GM19324 (cell line): Measurements from ENCODE around the gene MRPL14.

Source experiments
- ATAC-seq: cut with Tn5 transposase; IDR thresholded peaks from one replicate; pipeline ENCODE4 v1.9.1; 2021; ENCODE audit warnings: mild to moderate bottlenecking, moderate library complexity; ENCODE audit not compliant: unreplicated experiment, low FRiP score

MRPL14 gene

DNA sequence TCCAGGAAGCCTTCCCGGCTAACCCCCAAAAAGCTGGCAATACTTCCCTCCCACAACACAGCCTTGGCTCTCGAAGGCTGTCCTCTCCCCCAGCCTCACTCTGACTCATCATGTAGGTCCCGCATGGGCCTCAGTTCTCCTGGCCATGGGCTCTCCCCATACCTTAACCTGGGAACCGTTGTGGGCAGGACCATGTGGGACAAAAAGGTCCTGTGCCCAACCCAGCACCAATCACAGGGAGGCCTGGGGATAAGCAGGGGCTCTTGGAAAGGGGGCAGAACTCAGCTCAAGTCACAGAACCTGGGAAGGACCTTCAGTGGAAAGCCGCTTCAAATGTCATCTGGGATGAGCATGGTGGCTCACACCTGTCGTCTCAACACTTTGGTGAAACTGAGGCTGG, 45.5 kb downstream of the MRPL14 start:
- no peak for ATAC-seq

DNA sequence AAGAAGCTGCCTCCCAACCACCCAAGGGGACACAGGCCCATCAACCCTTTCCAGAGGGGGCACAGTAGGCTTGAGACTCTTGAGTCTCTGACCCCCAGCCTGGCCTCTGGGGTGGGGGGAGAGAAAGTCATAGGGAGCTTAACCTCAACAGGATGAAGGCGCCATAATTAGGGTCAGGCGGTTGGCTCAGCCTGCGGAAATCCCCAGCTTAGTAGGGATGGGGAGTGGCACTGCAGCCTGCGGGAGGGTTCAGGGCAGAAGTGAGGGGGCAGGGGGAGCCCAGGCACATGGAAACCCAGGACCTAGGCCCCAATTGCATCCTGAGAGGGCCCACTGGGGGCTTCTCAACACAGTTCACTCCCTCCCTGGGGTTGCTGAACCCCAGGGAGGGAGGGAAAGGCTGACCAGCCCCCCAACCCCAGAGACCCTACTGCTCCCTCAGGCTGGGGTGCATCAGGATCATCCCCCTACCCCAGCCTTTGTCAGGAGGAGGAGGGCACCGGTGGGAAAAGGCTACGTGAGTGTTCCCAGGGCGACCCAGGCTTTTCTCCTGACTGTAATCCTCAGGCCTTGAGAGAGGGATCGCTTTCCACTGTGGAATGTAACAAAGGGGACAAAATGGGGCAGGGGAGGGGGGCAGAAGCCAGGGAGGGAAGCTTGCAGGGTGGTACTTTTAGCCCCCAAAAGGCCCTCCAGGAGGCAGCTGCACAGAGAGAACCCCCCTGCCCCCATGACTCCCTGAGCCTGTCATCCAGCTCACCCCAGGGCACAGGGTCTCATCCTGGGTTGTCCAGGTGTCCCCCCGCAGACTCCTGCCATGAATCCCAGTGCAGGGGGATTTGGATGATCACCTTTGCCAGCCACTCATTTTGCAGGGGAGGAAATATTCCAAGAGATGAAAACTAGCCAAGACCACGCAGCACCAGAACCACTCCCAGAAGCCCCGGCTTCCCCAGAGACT, 46.4 kb downstream of the MRPL14 start:
- ATAC-seq, result no peak

DNA sequence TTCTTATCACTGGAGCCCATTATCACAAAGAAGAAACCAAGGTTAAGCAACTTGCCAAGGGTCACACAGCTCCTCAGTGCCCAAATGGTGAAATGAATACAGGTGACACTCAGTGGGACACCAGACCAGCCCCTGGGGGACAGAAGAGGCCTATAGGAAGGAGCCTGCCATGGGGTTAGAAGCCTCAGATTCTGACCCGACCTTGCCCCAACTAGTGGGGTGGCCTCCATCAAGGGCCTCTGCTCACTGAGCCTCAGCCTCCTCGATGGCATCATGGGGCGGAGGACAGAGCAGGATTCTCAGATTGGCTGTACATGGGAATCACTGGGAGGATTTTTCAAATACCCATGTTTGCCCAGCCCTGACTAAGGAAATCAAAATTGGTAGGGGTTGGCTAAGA, 47.6 kb downstream of the MRPL14 start:
- no peak for ATAC-seq

DNA sequence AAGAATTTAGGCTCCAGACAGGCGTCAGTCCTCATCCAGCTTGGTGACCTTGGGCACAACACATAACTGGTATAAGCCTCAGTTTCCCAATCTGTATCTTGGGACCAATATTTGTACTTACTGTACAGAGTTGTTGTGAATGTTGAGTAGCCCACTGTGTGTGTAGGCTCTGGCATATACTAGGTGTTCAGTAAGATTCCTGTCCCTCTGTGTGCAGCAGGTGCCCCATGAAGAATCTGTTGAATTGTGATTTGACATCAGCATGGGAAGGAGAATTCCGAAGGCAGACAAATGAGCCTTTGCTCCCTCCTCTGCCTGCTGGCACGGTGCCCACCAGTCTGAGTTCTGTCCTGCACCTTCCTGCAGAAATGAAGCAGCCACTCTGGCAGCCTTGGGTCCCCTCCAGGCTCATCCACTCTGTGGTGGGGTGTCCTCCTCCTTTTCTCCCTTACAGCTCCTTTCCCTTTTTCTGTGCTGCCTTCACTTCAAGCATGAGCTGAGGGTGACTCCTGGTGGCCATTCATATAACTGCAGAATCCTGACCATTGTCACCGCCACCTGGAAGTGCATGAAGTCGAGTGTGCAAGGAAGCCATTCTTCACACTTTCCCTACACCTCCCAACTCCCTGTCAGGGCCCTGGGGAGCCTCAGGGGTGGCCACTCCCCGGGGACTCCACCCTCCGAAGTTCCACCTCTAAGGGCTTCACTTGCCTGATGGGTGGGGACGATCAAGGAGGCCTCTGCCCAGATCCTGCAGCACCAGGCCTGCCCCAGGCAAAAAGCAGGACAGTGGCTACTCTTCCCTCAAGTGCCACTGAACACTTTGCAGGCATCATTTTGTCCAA, 48.2 kb downstream of the MRPL14 start:
- no peak for ATAC-seq

DNA sequence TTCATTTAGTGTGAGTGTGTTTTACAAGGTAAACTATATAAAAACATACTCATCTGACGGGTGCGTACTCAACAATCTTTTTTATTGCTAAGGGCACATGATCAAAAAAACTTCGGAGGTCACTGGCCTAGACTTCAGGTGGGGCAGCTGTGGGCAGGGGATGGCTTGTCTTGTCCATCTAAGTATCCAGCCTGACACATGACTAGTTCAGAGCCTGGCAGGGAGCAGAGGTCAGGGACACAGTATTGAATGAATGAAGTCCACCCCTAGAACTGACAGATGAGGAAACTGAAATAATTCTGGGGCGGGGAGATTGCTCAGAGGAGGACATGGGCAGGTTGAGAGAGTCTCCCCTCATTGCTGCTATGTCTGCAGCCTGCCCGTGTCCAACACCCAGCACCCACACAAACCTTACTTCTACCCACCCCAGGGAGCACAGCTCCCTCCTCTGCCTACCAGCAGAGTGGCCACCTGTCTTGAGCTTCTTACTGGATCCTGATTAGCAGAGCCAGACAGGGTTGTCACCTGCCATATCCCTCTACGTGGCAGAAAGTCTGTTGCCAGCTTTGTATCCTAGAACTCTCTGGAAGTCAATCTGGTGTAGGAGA, 48.9 kb downstream of the MRPL14 start:
- no peak for ATAC-seq

DNA sequence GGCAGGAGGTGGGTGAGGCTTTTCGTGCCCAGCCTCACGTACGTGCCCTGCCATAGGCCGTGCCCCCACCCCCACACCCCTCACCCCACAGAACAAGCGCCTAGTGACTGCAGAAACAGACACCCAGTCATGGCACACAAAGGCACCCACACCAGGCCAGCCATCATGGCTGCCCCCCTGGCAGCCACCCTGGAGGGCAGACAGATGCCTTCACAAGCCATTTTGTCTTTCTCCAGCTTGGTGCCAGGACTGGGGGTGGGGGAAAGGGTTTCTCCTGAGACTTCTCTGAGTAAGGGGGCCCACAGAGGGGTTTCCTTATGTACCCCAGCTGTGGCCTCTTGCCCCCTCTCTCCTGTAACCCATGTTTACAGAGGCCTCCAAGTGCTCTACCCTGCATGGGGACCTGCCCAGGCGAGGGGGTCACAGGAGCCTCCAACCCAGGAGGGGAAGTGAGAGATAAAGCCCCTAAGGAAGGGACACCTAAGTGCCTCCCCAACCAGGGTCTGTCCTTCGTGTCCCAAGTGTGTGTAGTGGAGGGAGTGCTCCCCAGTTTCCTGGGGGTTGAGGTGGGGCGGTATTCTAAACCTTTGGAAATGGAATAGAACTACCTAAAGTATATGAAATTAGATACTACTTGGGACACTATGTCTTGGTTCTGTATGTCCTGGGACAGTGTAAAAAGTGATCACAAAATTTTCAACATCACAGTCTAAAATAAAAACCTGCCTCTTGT, 49.9 kb downstream of the MRPL14 start:
- ATAC-seq, result no peak

DNA sequence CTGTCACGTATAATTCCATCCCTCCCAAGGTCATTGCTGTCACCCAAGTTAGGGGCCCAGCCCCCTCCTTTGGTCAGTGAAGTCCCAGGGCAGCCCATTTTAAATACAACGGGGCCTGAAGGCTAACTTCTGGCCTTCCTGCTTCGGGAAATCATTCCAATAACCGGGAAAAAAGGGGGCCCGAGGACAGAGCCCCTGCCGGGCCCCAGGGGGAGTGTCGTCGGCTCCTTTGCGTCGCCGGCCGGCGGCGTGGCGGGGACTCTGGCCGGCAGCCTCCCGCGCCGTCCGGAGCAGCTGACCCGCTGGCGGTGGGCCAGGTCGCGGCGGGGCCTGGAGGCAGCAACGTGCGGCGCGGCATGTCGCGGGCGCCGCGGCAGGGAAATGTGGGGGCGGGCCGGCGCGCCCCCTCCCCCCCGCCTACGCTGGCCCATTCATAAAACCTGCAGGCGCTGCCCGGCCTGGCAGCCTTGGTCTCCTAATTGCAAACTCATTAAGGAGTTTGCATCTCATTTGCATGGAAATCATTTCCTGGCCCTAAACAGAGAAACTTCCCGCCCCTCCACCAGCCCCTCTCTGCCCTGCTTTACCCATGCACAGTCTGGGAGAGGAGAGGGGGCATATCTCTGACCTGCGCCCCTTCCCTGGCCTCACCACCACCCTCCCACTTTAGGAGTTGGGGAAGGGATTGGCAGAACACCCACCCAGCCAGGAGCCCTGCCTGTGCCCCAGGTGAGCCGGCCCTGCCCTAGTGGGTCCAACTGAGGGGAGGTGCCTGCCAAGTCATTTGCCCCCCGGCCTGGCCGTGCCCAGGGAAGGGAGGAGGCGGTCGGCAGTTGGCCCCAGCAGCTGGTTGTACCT, 50.7 kb downstream of the MRPL14 start:
- ATAC-seq, result no peak

DNA sequence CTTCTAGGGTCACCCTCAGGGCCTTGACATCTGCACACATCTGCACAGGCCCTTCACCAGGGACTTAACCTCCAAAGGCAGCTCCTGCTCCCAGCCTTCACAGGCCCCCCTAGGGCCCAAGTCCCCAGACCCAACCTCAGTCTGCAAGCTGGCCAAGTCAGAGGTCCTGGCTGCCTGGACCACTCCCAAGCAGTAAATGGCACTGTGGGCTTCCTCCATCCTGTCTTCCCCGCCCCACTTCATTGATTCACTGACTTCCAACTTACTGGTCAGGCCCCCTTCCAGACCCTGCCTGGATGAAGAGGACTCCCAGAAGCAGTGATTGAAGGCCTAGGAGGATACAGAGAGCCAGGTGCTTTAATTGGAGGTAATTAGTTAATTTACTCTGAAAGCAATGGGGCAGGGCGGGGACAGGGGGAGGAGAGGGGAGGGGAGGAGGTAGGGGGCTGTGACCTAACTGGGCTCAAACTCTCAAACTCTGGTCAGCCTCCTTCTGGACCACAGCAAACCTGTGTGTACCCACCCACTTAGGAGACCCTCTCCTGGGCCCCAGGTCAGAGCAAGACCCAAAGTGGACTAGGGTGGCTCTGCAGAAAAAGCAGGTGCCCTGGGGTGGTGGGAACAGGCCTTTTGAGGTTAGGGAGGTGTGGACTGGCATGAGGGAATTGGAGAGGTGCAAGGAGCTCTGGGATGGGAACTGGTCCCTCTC, 51.5 kb downstream of the MRPL14 start:
- no peak for ATAC-seq

DNA sequence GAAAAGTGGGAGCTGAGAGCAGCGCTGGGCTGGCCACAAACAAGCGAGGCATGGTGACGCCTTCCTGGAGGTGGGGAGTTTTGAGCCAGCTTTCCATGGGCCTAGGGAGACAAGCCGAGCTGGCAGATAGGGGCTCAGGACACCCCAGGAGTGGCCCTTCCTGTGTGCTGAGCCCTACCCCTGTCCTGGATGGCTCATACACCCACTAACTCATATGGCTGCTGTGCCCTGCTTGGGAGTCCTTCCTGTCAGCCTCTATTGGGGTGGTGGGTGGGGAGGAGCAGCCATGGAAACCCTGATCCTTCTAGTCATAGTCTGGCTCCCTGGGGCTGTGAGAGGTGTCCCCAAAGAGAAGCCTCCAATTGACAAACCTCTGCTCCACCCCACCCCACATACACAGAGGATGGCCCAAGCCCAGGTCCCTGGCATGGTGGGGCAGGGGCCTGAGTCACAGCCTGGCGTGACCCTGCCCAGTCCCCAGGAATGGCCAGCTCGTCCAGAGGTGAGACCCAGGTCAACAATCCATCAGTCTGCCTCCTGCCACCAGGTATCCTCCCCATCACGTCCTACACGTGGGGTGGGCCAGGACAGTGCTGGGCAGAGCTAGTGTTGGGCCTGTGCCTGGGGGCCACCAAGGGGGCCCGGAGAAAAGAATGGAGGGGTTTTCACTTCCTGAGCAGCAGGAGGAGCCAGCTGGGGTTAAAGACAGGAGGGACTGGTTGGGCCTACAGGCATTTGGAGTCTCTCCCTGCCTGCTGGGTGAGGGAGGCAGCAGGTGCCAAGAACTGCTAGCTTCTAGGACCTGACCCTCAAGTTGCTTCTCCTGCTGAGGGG, 52.2 kb downstream of the MRPL14 start:
- no peak for ATAC-seq

DNA sequence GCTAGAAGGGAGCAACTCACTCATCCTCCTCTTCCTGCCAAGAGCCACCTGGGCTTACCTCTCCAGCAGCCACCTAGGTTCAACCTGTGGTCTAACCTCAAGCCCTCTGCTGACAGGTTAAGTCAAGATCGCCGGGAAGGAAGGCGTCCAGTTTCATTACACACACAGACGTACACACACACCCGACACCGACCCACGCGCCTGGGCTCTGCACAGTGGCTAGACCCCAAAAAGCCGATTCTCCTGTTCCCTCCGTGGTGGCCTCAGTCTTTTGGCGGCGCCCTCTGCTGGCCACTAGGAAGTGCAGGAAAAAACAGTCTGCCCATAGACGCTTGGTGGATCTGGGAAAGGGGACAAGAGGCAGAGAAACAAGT, 52.8 kb downstream of the MRPL14 start:
- no peak for ATAC-seq

DNA sequence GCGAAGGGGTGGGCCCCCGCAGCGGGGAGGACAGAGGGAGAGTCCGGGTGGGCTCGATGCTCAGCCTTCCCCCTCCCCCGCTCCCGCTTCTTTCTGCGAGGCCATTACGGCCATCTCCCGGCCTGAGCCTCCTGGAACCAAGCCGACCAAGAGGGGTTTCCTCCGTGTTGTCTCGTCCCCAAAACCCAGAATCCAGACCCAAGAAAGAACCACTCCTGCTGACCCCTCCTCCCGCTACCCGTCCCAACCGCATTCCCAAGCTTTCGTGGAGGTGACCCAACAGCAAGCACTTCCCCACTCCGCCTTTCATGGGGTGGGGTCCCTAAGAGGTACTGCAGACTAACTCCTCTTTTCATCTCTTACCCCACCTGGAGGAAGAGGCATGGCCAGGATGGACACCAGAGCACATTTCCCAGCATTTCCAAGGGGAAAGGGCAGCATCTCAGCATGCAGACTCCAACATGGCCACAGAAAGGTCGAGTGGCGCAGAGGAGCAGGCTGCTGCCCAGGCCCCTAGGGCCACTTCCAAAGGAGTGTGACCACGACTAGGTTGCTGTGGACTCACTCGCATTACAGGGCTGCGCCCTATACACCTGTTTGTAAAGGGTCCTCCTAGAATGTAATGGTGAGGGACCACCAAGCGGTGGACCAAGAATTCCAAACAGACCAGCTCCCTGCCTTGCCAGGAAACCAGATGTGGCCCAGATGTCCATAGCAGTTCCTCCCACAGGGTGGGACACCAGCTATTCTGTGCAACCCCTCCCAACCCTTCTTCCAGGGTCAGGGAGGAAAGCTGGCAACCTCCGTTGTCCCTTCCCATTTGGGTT, 53.4 kb downstream of the MRPL14 start:
- ATAC-seq, result peak; percentile 16

DNA sequence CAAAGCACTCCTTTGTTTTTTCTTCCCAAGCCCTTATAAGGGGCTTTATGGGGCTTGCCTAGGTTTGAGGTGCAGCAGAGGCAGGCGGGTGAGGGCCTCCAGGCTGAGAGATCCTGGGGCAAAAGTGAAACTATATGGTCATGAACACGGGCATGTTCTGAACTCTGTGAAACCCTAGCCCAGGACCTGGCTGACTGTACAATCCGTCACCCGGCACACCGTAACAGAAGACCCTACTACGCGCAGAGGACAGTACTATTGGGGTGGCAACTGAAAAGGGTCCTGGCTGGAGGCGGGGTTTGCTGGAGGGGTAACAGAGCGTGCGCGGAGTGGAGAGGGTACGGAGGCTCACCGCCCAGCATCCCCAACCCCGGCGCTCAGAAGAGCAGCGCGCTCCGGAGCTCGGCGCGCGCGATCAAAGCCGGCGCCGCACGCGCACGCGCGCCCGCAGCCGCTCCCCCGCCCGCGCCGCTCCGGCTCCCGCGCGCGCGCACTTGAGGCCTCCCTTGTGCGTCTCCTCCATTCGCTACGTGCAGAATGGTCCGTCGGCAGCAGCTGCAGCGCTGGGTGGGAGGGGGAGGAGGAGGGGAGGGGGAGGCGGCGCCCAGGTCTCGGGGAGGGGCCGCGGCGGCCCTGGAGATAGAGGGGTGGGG, 54.2 kb downstream of the MRPL14 start:
- ATAC-seq, result peak; percentile 54

DNA sequence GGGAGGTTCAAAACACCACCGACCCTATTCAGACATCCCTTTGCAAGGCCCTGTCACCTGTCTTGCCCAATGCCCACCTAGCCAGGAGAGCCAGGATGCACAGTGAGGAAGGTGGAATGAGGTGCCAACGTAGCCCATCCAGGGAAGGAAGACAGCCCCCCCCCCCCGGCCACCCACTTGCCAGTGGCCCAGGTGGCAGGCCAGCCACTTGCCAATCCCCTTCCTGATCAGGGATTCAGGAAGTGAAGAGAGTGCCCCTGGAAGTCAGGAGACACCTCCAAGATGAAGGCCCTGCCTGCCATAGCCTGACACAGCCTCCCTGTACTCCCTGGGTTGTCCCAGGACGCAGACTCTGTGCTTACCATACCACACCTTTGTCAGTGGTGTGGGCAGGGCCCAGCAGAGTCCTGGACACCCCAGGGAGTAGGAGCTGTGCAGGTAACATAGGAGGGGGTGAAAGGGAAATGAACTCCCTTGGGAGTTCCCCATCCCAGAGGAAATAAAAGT, 54.7 kb downstream of the MRPL14 start:
- ATAC-seq, result peak; percentile 2

DNA sequence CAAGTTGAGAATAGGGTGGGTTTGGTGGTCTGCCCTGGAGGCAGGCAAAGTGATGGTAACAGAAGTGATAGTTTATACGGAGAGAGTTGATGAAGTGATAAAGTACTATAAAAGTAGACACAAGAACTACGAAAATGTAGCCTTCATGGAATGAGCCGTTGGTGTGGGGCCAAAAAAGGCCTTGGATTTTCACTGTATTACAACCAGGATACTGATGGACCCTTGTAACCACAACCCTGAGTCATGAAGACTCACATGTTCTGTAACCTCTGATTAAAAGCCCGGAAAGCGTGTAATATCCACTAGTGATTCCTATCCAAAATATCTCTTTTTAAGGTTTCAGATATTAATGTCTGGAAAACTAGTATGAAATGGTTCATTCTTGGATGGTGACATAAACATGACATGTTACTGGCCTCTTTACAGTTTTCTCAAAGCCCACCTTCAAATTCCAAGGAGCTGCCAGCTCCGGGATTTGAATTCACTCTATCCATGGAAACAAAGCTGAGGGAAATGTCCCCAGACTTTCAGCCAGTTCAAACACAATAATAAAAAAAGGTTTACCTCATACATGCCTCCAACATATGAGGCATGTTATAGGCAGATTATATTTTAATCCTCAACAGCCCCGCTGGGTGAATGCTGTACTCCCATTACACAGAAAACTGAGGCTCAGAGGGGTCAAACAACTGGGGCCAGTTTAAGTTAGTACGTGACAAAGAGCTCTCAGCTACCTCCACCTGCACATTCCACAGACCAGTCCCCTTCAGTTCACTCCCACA, 55.4 kb downstream of the MRPL14 start:
- no peak for ATAC-seq

DNA sequence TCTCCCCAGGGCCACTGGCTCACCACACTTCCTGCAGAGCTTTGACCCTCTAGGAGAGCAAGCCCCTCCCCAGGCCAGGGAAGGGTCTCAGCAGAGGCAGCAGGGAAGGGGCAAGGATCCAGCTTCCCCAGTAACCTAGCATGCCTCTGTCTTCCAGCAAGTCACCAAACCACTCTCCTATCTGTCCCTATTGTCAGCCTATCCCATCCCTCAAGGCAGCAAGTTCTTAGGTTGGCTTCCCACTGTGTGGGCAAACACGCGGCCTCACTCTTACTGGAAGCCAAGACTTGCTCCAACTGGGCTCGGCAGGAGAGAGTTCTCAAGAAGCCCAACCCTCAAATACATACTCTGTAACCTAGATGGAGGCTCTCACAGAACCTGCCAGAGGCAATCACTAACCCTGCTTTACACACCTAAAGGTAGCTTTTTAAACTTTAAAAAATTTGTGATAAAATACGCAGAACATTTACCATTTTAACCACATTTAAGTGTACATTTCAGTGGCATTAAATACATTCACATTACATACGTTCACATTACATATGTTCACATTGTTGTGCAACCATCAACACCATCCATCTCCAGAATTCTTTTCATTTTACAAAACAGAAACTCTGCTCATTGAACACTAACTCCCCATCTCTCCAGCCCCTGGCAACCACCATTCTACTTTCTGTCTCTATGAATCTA, 58.5 kb downstream of the MRPL14 start:
- ATAC-seq, result no peak
